Sigmoid colon (tissue), 4 donors: Measurements from ENCODE around the gene TEKT4.
"Not testable (repeated sequence)": the region's sequence is repeated elsewhere in the genome, so short reads cannot be mapped to it uniquely, and the experiment has no call there.

Experiments
- EP300 ChIP-seq, 4 donors: sonication (generic); formaldehyde crosslinking; IDR thresholded peaks; one replicate each; pipeline ENCODE4 v1.6.1; 2017; ENCODE audit warnings: antibody characterized with exemption in 4 of 4
- POLR2A ChIP-seq, 2 donors: fragments of 450-650 bp; IDR thresholded peaks; one replicate each; pipeline ENCODE4 v1.6.1; 2016; ENCODE audit warnings: antibody characterized with exemption in 2 of 2, mild to moderate bottlenecking in 2 of 2, moderate library complexity in 2 of 2

GRCh38 chr2:94878575-94878974, 7.3 kb downstream of the TEKT4 start:
- TF ChIP-seq POLR2A, EP300 (IDR thresholded peaks at IDR 0.05): not testable (repeated sequence)
